Natural killer cell (primary cell): ENCODE measurements around the gene NOL3. TPM values are rescaled to one million over a fixed set of nuclear protein-coding genes. Genes with fewer than 3 reads are reported as not detected.

Source experiments
- ATAC-seq, 3 donors: fragments of 150-1000 bp in 2 of 3; fragments of 200-7000 bp in 1 of 3; cut with Tn5 transposase; 1 replicate in 1 of 3; 2 replicates in 2 of 3; pipeline ENCODE4 v1.10.0; 2021; ENCODE audit warnings: mild to moderate bottlenecking in 2 of 3, moderate library complexity in 2 of 3
- DNase-seq, 2 donors: peaks; one replicate each; pipeline versions ENCODE4 v3.0.0 to v3.0.0-alpha.2; 2013 to 2021; ENCODE audit warnings: mixed read lengths in 1 of 2
- H3K27ac ChIP-seq: one replicate; pipeline ENCODE4 v1.5.1; 2013; ENCODE audit warnings: mild to moderate bottlenecking, low read length
- H3K27me3 ChIP-seq: one replicate; pipeline ENCODE4 v1.6.1; 2013; ENCODE audit warnings: low read length; ENCODE audit not compliant: control insufficient read depth, insufficient read depth
- H3K36me3 ChIP-seq: one replicate; pipeline ENCODE4 v1.6.1; 2013; ENCODE audit warnings: low read length; ENCODE audit not compliant: control insufficient read depth, insufficient read depth
- H3K4me1 ChIP-seq: one replicate; pipeline ENCODE4 v1.6.1; 2013; ENCODE audit warnings: low read length; ENCODE audit not compliant: control insufficient read depth, insufficient read depth
- H3K4me3 ChIP-seq: one replicate; pipeline ENCODE4 v1.5.1; 2013; ENCODE audit warnings: low read length
- H3K9me3 ChIP-seq: one replicate; pipeline ENCODE4 v1.6.1; 2013; ENCODE audit warnings: low read length; ENCODE audit not compliant: control insufficient read depth, insufficient read depth
- H3K27ac Mint-ChIP-seq, 2 donors: one replicate each; pipeline ENCODE4 v1.8.0; 2022; ENCODE audit warnings: mild to moderate bottlenecking in 2 of 2, mixed read lengths in 2 of 2, moderate library complexity in 1 of 2
- H3K27me3 Mint-ChIP-seq, 2 donors: one replicate each; pipeline ENCODE4 v1.8.0; 2022; ENCODE audit warnings: low read depth in 2 of 2, mixed read lengths in 2 of 2
- H3K36me3 Mint-ChIP-seq: one replicate; pipeline ENCODE4 v1.8.0; 2022; ENCODE audit warnings: mixed read lengths
- H3K4me1 Mint-ChIP-seq, 2 donors: one replicate each; pipeline ENCODE4 v1.8.0; 2022; ENCODE audit warnings: mixed read lengths in 2 of 2
- H3K4me3 Mint-ChIP-seq: one replicate; pipeline ENCODE4 v1.8.0; 2022; ENCODE audit warnings: mild to moderate bottlenecking, moderate library complexity, mixed read lengths
- H3K9me3 Mint-ChIP-seq, 2 donors: one replicate each; pipeline ENCODE4 v1.8.0; 2022; ENCODE audit warnings: mixed read lengths in 2 of 2
- CTCF ChIP-seq: fragments of 200-600 bp; IDR thresholded peaks from one replicate; pipeline ENCODE4 v1.8.0; 2022; ENCODE audit warnings: antibody characterized with exemption
- WGBS: methylation state at CpG from one replicate; pipeline ENCODE4 v1.1.7; 2013; ENCODE audit warnings: missing lambda C conversion rate; ENCODE audit not compliant: insufficient coverage; 5-methylcytosine and 5-hydroxymethylcytosine counted together
- intact Hi-C: fragments of 100-400 bp; cut with micrococcal nuclease; formaldehyde crosslinking; loops from one replicate; pipeline ENCODE4 v1.14.2; 2022
- total RNA-seq, 4 donors: library from RNA; stranded (reverse); fragments of 120-200 nt in 1 of 4; gene quantifications; one replicate each; pipeline versions ENCODE4 v1.2.3 to v1.2.4, GENCODE V29; 2013 to 2022

Gene NOL3
- total RNA-seq, 3 donors from 2014 or later (not counting 1 experiment from before 2014, with no cell fraction given) = 0.88 to 1.3 (median 1.3) TPM

- peak overlapping the region; percentile 75 to 86 for H3K27ac Mint-ChIP-seq
- no peaks in the 10 kb centered on the region for H3K9me3 ChIP-seq
- peaks cover under 1% of the 10 kb centered on the region for H3K36me3 Mint-ChIP-seq
- intact Hi-C loops = no loop called here
- no peak for DNase-seq
- peak overlapping the region; percentile 92 for H3K4me3 Mint-ChIP-seq
- peaks cover 16% of the 10 kb centered on the region for H3K36me3 ChIP-seq
- H3K27ac ChIP-seq = no peak overlapping the region
- ATAC-seq = no peak
- H3K4me3 ChIP-seq = no peak overlapping the region
- no peaks in the 10 kb centered on the region for H3K27me3 Mint-ChIP-seq
- H3K9me3 Mint-ChIP-seq = no peaks in the 10 kb centered on the region
- no peak for TF ChIP-seq CTCF
- peaks cover 2% of the 10 kb centered on the region for H3K27me3 ChIP-seq
- WGBS = 92% methylated on average over 11 of the region's 13 CpGs
- peaks cover 20 to 39% of the 10 kb centered on the region in 2 donors for H3K4me1 Mint-ChIP-seq
- H3K4me1 ChIP-seq = peaks cover 26% of the 10 kb centered on the region
These were observed 20.4 kb downstream of the NOL3 start for GRCh38 chr16:67190448-67191399.

GRCh38 chr16:67191411-67191994 is 21.2 kb downstream of the NOL3 start:
- Histone ChIP-seq H3K27ac (no peak overlapping the region), H3K9me3 (no peaks in the 10 kb centered on the region), H3K4me1 (peaks cover 25% of the 10 kb centered on the region), H3K27me3 (no peaks in the 10 kb centered on the region), H3K4me3 (peak overlapping the region; percentile 25), H3K36me3 (peaks cover 24% of the 10 kb centered on the region)
- TF ChIP-seq CTCF = no peak
- no peak for ATAC-seq
- Mint-ChIP-seq H3K36me3 (peaks cover 8% of the 10 kb centered on the region), H3K27me3 (no peaks in the 10 kb centered on the region), H3K4me3 (peak overlapping the region; percentile 92), H3K4me1 (peaks cover 28 to 46% of the 10 kb centered on the region in 2 donors), H3K27ac (peak overlapping the region; percentile 75 to 86), H3K9me3 (no peaks in the 10 kb centered on the region)
- no peak for DNase-seq
- WGBS = 27% methylated on average over 9 of the region's 9 CpGs
- intact Hi-C loops = no loop called here

- H3K27ac Mint-ChIP-seq = peak within 1 kb of the TSS; percentile 75 to 86
- no peaks in the 10 kb centered on the region for H3K9me3 Mint-ChIP-seq
- peaks cover 34 to 52% of the 10 kb centered on the region in 2 donors for H3K4me1 Mint-ChIP-seq
- no peaks in the 10 kb centered on the region for H3K9me3 ChIP-seq
- peak within 1 kb of the TSS; percentile 92 for H3K4me3 Mint-ChIP-seq
- no peaks in the 10 kb centered on the region for H3K27me3 Mint-ChIP-seq
- intact Hi-C loops = loop anchor here (1.0 to 2.0 kb wide), 2 partner anchors 9 to 35 kb away; partner anchors contain the start of genes MATCAP1 and TMEM208
- peaks cover 25% of the 10 kb centered on the region for H3K4me1 ChIP-seq
- H3K36me3 Mint-ChIP-seq = peaks cover 14% of the 10 kb centered on the region
- peak; percentile 84 to 93 for DNase-seq
- H3K27ac ChIP-seq = peak within 1 kb of the TSS; percentile 45
- WGBS = under 1% methylated on average over 54 of the region's 54 CpGs
- ATAC-seq = peak; percentile 97 to 99 (median 98)
- TF ChIP-seq CTCF = no peak
- H3K36me3 ChIP-seq = peaks cover 30% of the 10 kb centered on the region
- H3K27me3 ChIP-seq = no peaks in the 10 kb centered on the region
- H3K4me3 ChIP-seq = peak within 1 kb of the TSS; percentile 82
These were observed 21.8 kb downstream of the NOL3 start, which contains the start of gene E2F4 for GRCh38 chr16:67191995-67192681. Gene E2F4 (plus strand): TSS chr16:67192155. CDS start chr16:67192228, 73 bp downstream.
